Activated CD4-positive, alpha-beta memory T cell treated with anti-CD3 and anti-CD28 coated beads, Interleukin-2, amount 10 ng/mL, durations not matched to agents 7 days and 5 days (primary cell): Measurements from ENCODE around the gene KLK15. TPM values are rescaled to one million over a fixed set of nuclear protein-coding genes. Genes with fewer than 3 reads are reported as not detected.

Experiments
- CTCF ChIA-PET: fragments of 350-600 bp; sonication (Branson Sonifier 250); formaldehyde crosslinking; loops from one replicate; lab custom pipeline; 2021; ENCODE audit warnings: antibody characterized with exemption, inconsistent platforms; lab: Charles Lee
- POLR2A ChIA-PET: fragments of 350-600 bp; sonication (Branson Sonifier 250); formaldehyde crosslinking; loops from one replicate; lab custom pipeline; 2021; ENCODE audit warnings: antibody characterized with exemption; lab: Charles Lee
- DNase-seq: peaks from one replicate; pipeline ENCODE4 v3.0.0-alpha.2; 2020
- H3K27ac Mint-ChIP-seq: one replicate; pipeline ENCODE4 v1.8.0; 2021; ENCODE audit warnings: mild to moderate bottlenecking, mixed read lengths
- H3K27me3 Mint-ChIP-seq: one replicate; pipeline ENCODE4 v1.8.0; 2021; ENCODE audit warnings: mixed read lengths
- H3K36me3 Mint-ChIP-seq: one replicate; pipeline ENCODE4 v1.8.0; 2021; ENCODE audit warnings: low read depth, mixed read lengths
- H3K4me1 Mint-ChIP-seq: one replicate; pipeline ENCODE4 v1.8.0; 2021; ENCODE audit warnings: mixed read lengths
- H3K4me3 Mint-ChIP-seq: one replicate; pipeline ENCODE4 v1.8.0; 2021; ENCODE audit warnings: mild to moderate bottlenecking, mixed read lengths
- H3K9me3 Mint-ChIP-seq: one replicate; pipeline ENCODE4 v1.8.0; 2021; ENCODE audit warnings: mixed read lengths
- total RNA-seq, 2 experiments: library from RNA; stranded (reverse); gene quantifications; one replicate each; pipeline ENCODE4 v1.2.3, GENCODE V29; 2021

Gene KLK15
- total RNA-seq, 2 experiments from 2014 or later = not detected

DNA sequence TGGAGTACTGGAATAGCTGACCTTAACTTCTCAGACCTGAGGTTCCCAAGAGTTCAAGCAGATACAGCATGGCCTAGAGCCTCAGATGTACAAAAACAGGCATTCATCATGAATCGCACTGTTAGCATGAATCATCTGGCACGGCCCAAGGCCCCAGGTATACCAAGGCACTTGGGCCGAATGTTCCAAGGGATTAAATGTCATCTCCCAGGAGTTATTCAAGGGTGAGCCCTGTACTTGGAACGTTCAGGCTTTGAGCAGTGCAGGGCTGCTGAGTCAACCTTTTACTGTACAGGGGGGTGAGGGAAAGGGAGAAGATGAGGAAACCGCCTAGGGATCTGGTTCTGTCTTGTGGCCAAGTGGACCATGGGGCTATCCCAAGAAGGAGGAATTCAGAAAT, 27.6 kb upstream of the KLK15 start:
- no peaks in the 10 kb centered on the region for H3K4me1 Mint-ChIP-seq
- H3K36me3 Mint-ChIP-seq = no peaks in the 10 kb centered on the region
- CTCF ChIA-PET = no interaction called here
- no peak overlapping the region for H3K4me3 Mint-ChIP-seq
- DNase-seq = no peak
- no peak overlapping the region for H3K27ac Mint-ChIP-seq
- H3K27me3 Mint-ChIP-seq = peaks cover 12% of the 10 kb centered on the region
- POLR2A ChIA-PET = no interaction called here
- peaks cover 12% of the 10 kb centered on the region for H3K9me3 Mint-ChIP-seq

DNA sequence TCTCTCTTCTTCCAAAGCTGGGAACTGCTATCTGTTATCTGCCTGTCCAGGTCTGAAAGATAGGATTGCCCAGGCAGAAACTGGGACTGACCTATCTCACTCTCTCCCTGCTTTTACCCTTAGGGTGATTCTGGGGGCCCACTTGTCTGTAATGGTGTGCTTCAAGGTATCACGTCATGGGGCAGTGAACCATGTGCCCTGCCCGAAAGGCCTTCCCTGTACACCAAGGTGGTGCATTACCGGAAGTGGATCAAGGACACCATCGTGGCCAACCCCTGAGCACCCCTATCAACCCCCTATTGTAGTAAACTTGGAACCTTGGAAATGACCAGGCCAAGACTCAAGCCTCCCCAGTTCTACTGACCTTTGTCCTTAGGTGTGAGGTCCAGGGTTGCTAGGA, 26.5 kb upstream of the KLK15 start:
- no peak overlapping the region for H3K4me3 Mint-ChIP-seq
- H3K27ac Mint-ChIP-seq = no peak overlapping the region
- POLR2A ChIA-PET = no interaction called here
- CTCF ChIA-PET = no interaction called here
- no peaks in the 10 kb centered on the region for H3K4me1 Mint-ChIP-seq
- no peaks in the 10 kb centered on the region for H3K36me3 Mint-ChIP-seq
- peaks cover 14% of the 10 kb centered on the region for H3K27me3 Mint-ChIP-seq
- DNase-seq = no peak
- peaks cover 12% of the 10 kb centered on the region for H3K9me3 Mint-ChIP-seq

DNA sequence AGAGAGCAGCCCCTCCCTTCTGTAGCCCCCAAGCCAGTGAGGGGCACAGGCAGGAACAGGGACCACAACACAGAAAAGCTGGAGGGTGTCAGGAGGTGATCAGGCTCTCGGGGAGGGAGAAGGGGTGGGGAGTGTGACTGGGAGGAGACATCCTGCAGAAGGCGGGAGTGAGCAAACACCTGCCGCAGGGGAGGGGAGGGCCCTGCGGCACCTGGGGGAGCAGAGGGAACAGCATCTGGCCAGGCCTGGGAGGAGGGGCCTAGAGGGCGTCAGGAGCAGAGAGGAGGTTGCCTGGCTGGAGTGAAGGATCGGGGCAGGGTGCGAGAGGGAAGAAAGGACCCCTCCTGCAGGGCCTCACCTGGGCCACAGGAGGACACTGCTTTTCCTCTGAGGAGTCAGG, 25.5 kb upstream of the KLK15 start:
- no peak overlapping the region for H3K27ac Mint-ChIP-seq
- peaks cover 15% of the 10 kb centered on the region for H3K27me3 Mint-ChIP-seq
- no peaks in the 10 kb centered on the region for H3K4me1 Mint-ChIP-seq
- POLR2A ChIA-PET = no interaction called here
- H3K4me3 Mint-ChIP-seq = no peak overlapping the region
- CTCF ChIA-PET = no interaction called here
- H3K36me3 Mint-ChIP-seq = no peaks in the 10 kb centered on the region
- no peak for DNase-seq
- H3K9me3 Mint-ChIP-seq = peaks cover 12% of the 10 kb centered on the region

DNA sequence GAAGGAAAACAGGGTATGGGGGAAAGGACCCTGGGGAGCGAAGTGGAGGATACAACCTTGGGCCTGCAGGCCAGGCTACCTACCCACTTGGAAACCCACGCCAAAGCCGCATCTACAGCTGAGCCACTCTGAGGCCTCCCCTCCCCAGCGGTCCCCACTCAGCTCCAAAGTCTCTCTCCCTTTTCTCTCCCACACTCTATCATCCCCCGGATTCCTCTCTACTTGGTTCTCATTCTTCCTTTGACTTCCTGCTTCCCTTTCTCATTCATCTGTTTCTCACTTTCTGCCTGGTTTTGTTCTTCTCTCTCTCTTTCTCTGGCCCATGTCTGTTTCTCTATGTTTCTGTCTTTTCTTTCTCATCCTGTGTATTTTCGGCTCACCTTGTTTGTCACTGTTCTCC, 24.0 kb upstream of the KLK15 start:
- POLR2A ChIA-PET = no interaction called here
- peaks cover 14% of the 10 kb centered on the region for H3K27me3 Mint-ChIP-seq
- H3K27ac Mint-ChIP-seq = no peak overlapping the region
- CTCF ChIA-PET = no interaction called here
- peaks cover 12% of the 10 kb centered on the region for H3K9me3 Mint-ChIP-seq
- H3K4me3 Mint-ChIP-seq = no peak overlapping the region
- no peak for DNase-seq
- H3K4me1 Mint-ChIP-seq = no peaks in the 10 kb centered on the region
- H3K36me3 Mint-ChIP-seq = no peaks in the 10 kb centered on the region

DNA sequence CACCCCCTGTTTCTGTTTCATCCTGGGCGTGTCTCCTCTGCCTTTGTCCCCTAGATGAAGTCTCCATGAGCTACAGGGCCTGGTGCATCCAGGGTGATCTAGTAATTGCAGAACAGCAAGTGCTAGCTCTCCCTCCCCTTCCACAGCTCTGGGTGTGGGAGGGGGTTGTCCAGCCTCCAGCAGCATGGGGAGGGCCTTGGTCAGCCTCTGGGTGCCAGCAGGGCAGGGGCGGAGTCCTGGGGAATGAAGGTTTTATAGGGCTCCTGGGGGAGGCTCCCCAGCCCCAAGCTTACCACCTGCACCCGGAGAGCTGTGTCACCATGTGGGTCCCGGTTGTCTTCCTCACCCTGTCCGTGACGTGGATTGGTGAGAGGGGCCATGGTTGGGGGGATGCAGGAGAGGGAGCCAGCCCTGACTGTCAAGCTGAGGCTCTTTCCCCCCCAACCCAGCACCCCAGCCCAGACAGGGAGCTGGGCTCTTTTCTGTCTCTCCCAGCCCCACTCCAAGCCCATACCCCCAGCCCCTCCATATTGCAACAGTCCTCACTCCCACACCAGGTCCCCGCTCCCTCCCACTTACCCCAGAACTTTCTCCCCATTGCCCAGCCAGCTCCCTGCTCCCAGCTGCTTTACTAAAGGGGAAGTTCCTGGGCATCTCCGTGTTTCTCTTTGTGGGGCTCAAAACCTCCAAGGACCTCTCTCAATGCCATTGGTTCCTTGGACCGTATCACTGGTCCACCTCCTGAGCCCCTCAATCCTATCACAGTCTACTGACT, 21.4 kb upstream of the KLK15 start, which contains the start of gene KLK3:
Gene KLK3, plus strand, starts transcription at position 280 of the 775 bp plus-strand sequence. Its CDS starts 41 bp downstream, at position 321.
- ChIA-PET CTCF (no interaction called here), POLR2A (no interaction called here)
- Mint-ChIP-seq H3K4me1 (no peaks in the 10 kb centered on the region), H3K4me3 (no peak within 1 kb of the TSS), H3K27ac (no peak within 1 kb of the TSS), H3K36me3 (no peaks in the 10 kb centered on the region), H3K27me3 (peaks cover 18% of the 10 kb centered on the region), H3K9me3 (peaks cover 1% of the 10 kb centered on the region)
- DNase-seq = no peak

DNA sequence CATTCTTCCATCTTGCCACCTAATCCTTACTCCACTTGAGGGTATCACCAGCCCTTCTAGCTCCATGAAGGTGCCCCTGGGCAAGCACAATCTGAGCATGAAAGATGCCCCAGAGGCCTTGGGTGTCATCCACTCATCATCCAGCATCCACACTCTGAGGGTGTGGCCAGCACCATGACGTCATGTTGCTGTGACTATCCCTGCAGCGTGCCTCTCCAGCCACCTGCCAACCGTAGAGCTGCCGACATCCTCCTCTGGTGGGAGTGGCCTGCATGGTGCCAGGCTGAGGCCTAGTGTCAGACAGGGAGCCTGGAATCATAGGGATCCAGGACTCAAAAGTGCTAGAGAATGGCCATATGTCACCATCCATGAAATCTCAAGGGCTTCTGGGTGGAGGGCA, 18.2 kb upstream of the KLK15 start:
- Mint-ChIP-seq H3K36me3 (no peaks in the 10 kb centered on the region), H3K27ac (no peak overlapping the region), H3K4me1 (no peaks in the 10 kb centered on the region), H3K4me3 (no peak overlapping the region), H3K9me3 (no peaks in the 10 kb centered on the region), H3K27me3 (peaks cover 14% of the 10 kb centered on the region)
- ChIA-PET POLR2A (no interaction called here), CTCF (no interaction called here)
- no peak for DNase-seq

DNA sequence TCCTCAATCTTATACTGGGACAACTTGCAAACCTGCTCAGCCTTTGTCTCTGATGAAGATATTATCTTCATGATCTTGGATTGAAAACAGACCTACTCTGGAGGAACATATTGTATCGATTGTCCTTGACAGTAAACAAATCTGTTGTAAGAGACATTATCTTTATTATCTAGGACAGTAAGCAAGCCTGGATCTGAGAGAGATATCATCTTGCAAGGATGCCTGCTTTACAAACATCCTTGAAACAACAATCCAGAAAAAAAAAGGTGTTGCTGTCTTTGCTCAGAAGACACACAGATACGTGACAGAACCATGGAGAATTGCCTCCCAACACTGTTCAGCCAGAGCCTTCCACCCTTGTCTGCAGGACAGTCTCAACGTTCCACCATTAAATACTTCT, 17.4 kb upstream of the KLK15 start:
- no peak overlapping the region for H3K27ac Mint-ChIP-seq
- DNase-seq = no peak
- no peak overlapping the region for H3K4me3 Mint-ChIP-seq
- ChIA-PET POLR2A (no interaction called here), CTCF (no interaction called here)
- H3K36me3 Mint-ChIP-seq = no peaks in the 10 kb centered on the region
- H3K9me3 Mint-ChIP-seq = no peaks in the 10 kb centered on the region
- no peaks in the 10 kb centered on the region for H3K4me1 Mint-ChIP-seq
- peaks cover 14% of the 10 kb centered on the region for H3K27me3 Mint-ChIP-seq

DNA sequence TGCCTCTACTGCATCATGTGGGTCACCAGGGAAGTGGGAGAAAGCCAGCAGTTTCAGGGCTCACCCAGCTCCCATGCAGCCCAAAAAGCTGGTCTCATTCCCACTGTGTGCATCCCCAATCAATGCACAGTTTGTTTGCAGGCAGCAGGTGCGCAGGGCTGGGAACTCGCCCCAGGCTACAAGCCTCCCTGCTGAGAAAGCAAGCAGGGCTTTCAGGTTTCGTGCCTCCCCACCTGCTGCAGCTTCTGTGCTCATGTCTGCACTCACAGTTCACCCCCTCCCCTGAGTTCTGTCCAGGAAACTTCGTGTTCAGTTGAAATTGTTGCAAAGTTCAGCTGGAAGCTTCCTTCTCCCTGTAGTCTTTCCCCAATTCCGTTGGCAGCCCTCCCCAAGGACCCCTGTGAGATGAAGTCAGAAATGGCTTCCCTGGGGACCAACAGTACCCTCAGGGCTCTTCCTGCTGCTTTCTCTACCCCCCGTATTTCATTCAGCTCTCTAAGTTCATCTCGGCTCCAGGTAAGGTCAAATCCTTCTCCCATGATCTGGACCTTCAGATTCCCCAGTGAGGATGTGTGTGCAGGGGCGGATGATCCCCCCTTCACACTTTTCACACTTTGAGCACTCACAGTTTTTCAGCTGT, 11.0 kb upstream of the KLK15 start:
- H3K27me3 Mint-ChIP-seq = peaks cover 17% of the 10 kb centered on the region
- no peaks in the 10 kb centered on the region for H3K9me3 Mint-ChIP-seq
- ChIA-PET CTCF (no interaction called here), POLR2A (no interaction called here)
- DNase-seq = no peak
- H3K36me3 Mint-ChIP-seq = no peaks in the 10 kb centered on the region
- H3K4me1 Mint-ChIP-seq = no peaks in the 10 kb centered on the region
- no peak overlapping the region for H3K27ac Mint-ChIP-seq
- no peak overlapping the region for H3K4me3 Mint-ChIP-seq

DNA sequence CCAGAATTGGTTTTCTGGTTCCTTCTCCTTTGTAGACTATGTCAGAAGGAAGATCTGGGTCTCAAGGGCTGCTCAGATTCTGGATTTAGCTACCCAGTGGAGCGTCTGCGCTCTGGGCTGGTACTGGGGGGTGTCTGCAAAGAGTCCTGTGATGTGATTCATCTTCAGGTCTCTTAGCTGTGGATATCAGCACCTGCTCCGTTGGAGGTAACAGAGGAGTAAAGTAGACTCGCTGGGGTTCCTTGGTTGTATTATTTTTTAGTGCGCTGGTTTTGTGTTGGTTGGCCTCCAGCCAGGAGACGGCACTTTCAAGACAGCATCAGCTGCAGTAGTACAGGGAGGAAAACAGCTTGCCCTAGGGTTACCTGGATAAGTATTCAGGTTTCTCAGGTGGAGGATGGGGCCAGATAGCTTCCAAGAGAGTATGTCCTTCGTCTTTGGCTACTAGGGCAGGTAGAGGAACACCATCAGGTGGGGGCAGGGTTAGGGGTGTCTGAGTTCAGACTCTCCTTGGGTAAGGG, 10.4 kb upstream of the KLK15 start:
- CTCF ChIA-PET = interaction anchor here (1.5 kb wide), 1 partner anchor 78 kb away, joined by 3 read pairs; no protein-coding TSS in a partner anchor
- Mint-ChIP-seq H3K9me3 (no peaks in the 10 kb centered on the region), H3K4me3 (no peak overlapping the region), H3K27ac (no peak overlapping the region), H3K27me3 (peaks cover 17% of the 10 kb centered on the region), H3K36me3 (no peaks in the 10 kb centered on the region), H3K4me1 (no peaks in the 10 kb centered on the region)
- POLR2A ChIA-PET = no interaction called here
- DNase-seq = no peak

DNA sequence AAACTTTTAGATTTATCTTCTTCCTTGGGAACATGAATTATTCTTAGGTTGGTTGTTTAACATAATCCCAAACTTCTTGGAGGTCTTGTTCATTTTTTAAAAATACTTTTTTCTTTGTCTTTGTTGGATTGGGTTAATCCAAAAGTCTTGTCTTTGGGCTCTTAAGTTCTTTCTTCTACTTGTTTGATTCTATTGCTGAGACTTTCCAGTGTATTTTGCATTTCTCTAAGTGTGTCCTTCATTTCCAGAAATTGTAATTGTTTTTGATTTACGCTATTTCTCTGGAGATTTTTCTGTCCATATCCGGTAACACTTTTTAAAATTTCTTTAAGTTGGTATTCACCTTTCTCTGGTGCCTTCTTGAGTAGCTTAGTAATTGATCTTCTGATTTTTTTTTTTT, 9.8 kb upstream of the KLK15 start:
- ChIA-PET CTCF (interaction anchor here (1.5 kb wide), 1 partner anchor 79 kb away, joined by 3 read pairs; no protein-coding TSS in a partner anchor), POLR2A (no interaction called here)
- Mint-ChIP-seq H3K36me3 (no peaks in the 10 kb centered on the region), H3K27me3 (peaks cover 15% of the 10 kb centered on the region), H3K4me1 (peaks cover under 1% of the 10 kb centered on the region), H3K9me3 (no peaks in the 10 kb centered on the region), H3K4me3 (no peak overlapping the region), H3K27ac (no peak overlapping the region)
- DNase-seq = no peak

DNA sequence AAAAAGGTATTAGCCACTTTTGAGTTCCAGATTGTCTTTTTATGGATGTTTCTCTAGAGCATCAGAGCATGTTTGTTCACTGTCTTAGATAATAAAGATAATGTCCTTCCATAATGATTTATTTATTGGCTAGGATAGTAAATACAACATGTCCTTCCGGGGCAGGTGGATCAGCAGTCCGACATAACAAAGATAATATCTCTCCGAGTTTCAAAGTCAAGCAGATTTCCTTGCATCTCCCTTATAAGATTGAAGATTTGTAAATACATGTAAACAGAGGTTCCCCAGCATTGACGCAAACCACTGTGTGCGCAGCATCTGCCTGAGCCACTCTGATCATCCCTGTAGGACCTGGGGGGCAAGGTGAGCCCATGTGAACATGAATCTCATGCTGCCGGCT, 8.8 kb upstream of the KLK15 start:
- no peak overlapping the region for H3K27ac Mint-ChIP-seq
- CTCF ChIA-PET = no interaction called here
- H3K27me3 Mint-ChIP-seq = peaks cover 20% of the 10 kb centered on the region
- POLR2A ChIA-PET = no interaction called here
- peaks cover 2% of the 10 kb centered on the region for H3K4me1 Mint-ChIP-seq
- no peaks in the 10 kb centered on the region for H3K9me3 Mint-ChIP-seq
- no peaks in the 10 kb centered on the region for H3K36me3 Mint-ChIP-seq
- no peak for DNase-seq
- H3K4me3 Mint-ChIP-seq = no peak overlapping the region

DNA sequence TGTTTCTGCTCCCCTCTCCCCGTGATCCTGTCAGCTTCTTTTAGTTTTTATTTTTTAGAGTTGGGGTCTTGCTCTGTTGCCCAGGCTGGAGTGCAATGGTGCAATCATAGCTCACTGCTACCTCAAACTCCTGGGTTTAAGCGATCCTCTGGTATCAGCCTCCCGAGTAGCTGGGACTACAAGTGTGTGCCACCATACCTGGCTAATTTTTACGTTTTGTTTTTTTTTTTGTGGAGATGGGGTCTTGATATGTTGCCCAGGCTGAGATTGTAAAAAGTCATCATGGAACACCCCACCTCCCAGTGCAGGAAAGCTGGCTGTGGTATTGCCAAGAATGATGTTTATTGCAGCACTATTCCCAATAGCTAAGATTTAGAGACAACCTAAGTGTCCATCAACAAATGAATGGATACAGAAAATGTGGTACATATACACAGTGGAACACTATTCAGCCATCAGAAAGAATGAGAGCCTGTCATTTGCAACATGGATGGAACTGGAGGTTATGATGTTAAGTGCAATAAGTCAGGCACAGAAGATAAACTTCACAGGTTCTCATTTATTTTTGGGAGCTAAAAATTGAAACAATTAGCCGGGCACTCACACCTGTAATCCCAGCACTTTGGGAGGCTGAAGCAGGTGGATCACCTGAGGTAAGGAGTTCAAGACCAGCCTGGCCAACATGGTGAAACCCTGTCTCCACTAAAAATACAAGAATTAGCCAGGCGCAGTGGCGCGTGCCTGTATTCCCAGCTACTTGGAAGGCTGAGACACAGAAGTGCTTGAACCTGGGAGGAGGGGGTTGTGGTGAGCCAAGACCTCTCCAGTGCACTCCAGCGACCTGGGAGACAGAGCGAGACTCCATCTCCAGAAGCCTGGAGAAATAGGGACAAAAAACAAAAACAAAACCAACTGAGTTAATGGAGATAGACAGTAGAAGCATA, 6.6 kb upstream of the KLK15 start:
- Mint-ChIP-seq H3K27ac (no peak overlapping the region), H3K4me3 (no peak overlapping the region), H3K4me1 (peaks cover 11% of the 10 kb centered on the region), H3K27me3 (peaks cover 31% of the 10 kb centered on the region), H3K9me3 (no peaks in the 10 kb centered on the region), H3K36me3 (no peaks in the 10 kb centered on the region)
- no peak for DNase-seq
- ChIA-PET POLR2A (no interaction called here), CTCF (no interaction called here)

DNA sequence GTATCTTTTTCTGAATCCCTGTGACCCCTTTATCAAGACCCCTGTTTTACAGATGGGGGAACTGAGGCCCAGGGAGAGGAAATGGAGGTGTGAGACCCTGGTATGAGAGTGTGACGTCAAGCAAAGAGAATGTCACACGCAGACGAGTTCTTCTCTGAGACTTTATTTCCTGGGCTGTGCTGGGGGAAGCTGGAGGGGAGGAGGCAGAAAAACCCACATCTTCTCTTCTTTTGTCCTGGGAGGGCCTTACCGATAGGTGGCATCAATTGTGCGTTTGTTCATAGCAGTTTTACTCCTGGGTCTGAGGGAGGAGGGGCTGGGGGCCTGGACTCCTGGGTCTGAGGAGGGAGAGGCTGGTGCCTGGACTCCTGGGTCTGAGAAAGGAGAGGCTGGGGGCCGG, 4.9 kb upstream of the KLK15 start:
- POLR2A ChIA-PET = interaction anchor here (2.7 kb wide), 1 partner anchor 34 kb away, joined by 10 read pairs; no protein-coding TSS in a partner anchor
- Mint-ChIP-seq H3K36me3 (no peaks in the 10 kb centered on the region), H3K27me3 (peaks cover 21% of the 10 kb centered on the region), H3K4me1 (peaks cover 11% of the 10 kb centered on the region), H3K4me3 (no peak overlapping the region), H3K27ac (no peak overlapping the region), H3K9me3 (no peaks in the 10 kb centered on the region)
- DNase-seq = no peak
- CTCF ChIA-PET = interaction anchor here (1.2 kb wide), 1 partner anchor 84 kb away, joined by 6 read pairs; no protein-coding TSS in a partner anchor
